WTC11 (cell line): ENCODE measurements around the gene ZNF688. TPM values are rescaled to one million over a fixed set of nuclear protein-coding genes. Genes with fewer than 3 reads are reported as not detected.
"Not testable (repeated sequence)": the region's sequence is repeated elsewhere in the genome, so short reads cannot be mapped to it uniquely, and the experiment has no call there.

ENCODE experiments used
- ATAC-seq: fragments of 200-7000 bp; cut with Tn5 transposase; 2 replicates; pipeline ENCODE4 v1.10.0; 2021; ENCODE audit warnings: mild to moderate bottlenecking, moderate library complexity
- CTCF ChIA-PET: fragments of 300-600 bp; sonication (Branson Sonifier 250); formaldehyde crosslinking; loops from one replicate; lab custom pipeline; 2021; ENCODE audit warnings: antibody characterized with exemption; lab: Charles Lee
- POLR2A ChIA-PET: fragments of 350-600 bp; sonication (Branson Sonifier 250); formaldehyde crosslinking; loops from one replicate; lab custom pipeline; 2021; ENCODE audit warnings: antibody characterized with exemption; lab: Charles Lee
- DNase-seq: peaks from one replicate; pipeline ENCODE4 v3.0.0; 2021; ENCODE audit warnings: low spot score
- H3K27ac Mint-ChIP-seq: 2 replicates; pipeline ENCODE4 v1.8.0; 2021; ENCODE audit warnings: mixed read lengths
- H3K27me3 Mint-ChIP-seq: 2 replicates; pipeline ENCODE4 v1.8.0; 2021; ENCODE audit warnings: low read depth, mild to moderate bottlenecking, moderate library complexity, mixed read lengths
- H3K36me3 Mint-ChIP-seq: 2 replicates; pipeline ENCODE4 v1.8.0; 2021; ENCODE audit warnings: mixed read lengths
- H3K4me1 Mint-ChIP-seq: 2 replicates; pipeline ENCODE4 v1.8.0; 2022; ENCODE audit warnings: mixed read lengths
- H3K4me3 Mint-ChIP-seq: 2 replicates; pipeline ENCODE4 v1.8.0; 2021; ENCODE audit warnings: mild to moderate bottlenecking, moderate library complexity, mixed read lengths
- H3K9me3 Mint-ChIP-seq: 2 replicates; pipeline ENCODE4 v1.8.0; 2021; ENCODE audit warnings: mixed read lengths
- ARID4B ChIP-seq: sonication (generic); formaldehyde crosslinking; IDR thresholded peaks from 2 replicates; pipeline ENCODE4 v1.8.0; 2023; ENCODE audit warnings: missing genetic modification reagents, mild to moderate bottlenecking, borderline replicate concordance
- CTCF ChIP-seq: fragments of 200-600 bp; IDR thresholded peaks from 2 replicates; pipeline ENCODE4 v1.8.0; 2022; ENCODE audit warnings: antibody characterized with exemption
- ELF4 ChIP-seq: sonication (generic); formaldehyde crosslinking; IDR thresholded peaks from 2 replicates; pipeline ENCODE4 v1.8.1; 2022; ENCODE audit warnings: low read depth, mild to moderate bottlenecking, moderate library complexity, missing genetic modification reagents
- HMGA2 ChIP-seq: fragments of 250-450 bp; sonication (Bioruptor Pico); IDR thresholded peaks from 2 replicates; pipeline ENCODE4 v1.4.0; 2021; ENCODE audit warnings: mild to moderate bottlenecking, moderate library complexity
- NFE2L1 ChIP-seq: sonication (generic); formaldehyde crosslinking; IDR thresholded peaks from 2 replicates; pipeline ENCODE4 v1.8.1; 2023; ENCODE audit warnings: missing genetic modification reagents
- TEAD1 ChIP-seq: sonication (generic); formaldehyde crosslinking; IDR thresholded peaks from 2 replicates; pipeline ENCODE4 v1.8.0; 2022; ENCODE audit warnings: mild to moderate bottlenecking, missing genetic modification reagents
- total RNA-seq: library from RNA; stranded (reverse); gene quantifications from 3 replicates; pipeline ENCODE4 v1.2.3, GENCODE V29; 2021

ZNF688 gene
- total RNA-seq, 1 experiment from 2014 or later: 4.2 TPM

DNA sequence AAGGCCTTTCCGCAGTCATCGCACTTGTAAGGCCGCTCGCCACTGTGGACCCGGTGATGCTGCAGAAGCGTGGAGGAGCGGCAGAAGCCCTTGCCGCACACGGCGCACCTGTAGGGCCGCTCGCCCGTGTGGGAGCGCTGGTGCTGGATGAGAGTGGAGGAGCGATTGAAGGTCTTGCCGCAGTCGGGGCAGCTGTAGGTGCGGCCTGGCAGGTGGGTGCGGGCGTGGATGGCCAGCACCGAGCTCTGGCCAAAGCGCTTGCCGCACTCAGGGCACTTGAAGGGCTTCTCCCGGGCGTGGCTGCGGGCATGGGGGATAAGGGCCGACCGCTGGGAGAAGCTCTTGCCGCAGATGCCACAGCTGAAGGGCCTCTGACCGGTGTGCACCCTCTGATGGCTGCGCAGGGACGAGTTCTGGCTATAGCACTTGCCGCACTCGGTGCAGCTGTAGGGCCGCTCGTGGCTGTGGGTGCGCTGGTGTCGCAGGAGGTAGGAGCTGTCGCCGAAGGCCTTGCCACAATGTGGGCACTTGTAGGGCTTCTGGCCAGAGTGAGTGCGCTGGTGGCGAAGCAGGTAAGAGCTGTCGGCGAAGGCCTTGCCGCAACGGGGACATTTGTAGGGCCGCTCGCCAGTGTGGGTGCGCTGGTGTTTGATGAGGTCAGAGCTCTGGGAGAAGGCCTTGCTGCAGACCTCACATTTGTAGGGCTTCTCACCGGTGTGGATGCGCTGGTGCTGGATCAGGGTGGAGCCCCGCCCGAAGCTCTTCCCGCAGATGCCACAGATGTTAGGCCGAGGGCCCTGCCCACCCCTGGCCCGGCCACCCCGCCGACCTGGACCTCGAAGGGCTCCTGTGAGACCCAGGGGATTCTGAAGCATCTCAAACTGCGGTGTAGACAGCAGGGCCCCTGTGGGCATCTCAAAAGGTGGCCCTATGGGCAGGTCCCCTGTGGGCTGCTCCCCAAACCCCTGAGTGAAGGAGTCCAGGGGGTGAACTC, 46.6 kb downstream of the ZNF688 start:
- ATAC-seq: no peak
- ChIA-PET POLR2A (interaction anchor here (1.0 kb wide), 1 partner anchor 47 kb away, joined by 3 read pairs; the partner anchor contains the start of gene ZNF688), CTCF (interaction anchor here (1.0 to 2.2 kb wide), 3 partner anchors 11 to 95 kb away, joined by 3 to 12 read pairs (median 6); partner anchors contain the start of gene DCTPP1)
- no peaks in the 10 kb centered on the region for H3K9me3 Mint-ChIP-seq
- H3K4me1 Mint-ChIP-seq: peaks cover 16% of the 10 kb centered on the region
- DNase-seq: no peak
- peak overlapping the region; percentile 16; the same call in 1 of the 2 replicates for H3K4me3 Mint-ChIP-seq
- H3K27me3 Mint-ChIP-seq: no peaks in the 10 kb centered on the region
- TF ChIP-seq NFE2L1 (CRISPR knock-in tag): no peak
- no peak for TF ChIP-seq HMGA2 (CRISPR knock-in tag)
- TF ChIP-seq CTCF: no peak
- TF ChIP-seq ELF4 (CRISPR knock-in tag): no peak
- 0 out of 2 replicates have a peak, but pooled peaks have one; percentile 51 for TF ChIP-seq ARID4B
- no peak overlapping the region for H3K27ac Mint-ChIP-seq
- 0 out of 2 replicates have a peak, but pooled peaks cover 4% of the 10 kb centered on the region for H3K36me3 Mint-ChIP-seq

GRCh38 chr16:30523768-30524574, 47.5 kb downstream of the ZNF688 start:
- Mint-ChIP-seq H3K4me3 (no peak overlapping the region), H3K36me3 (0 out of 2 replicates have a peak, but pooled peaks cover 4% of the 10 kb centered on the region), H3K27me3 (peaks cover 3% of the 10 kb centered on the region), H3K4me1 (peaks cover 16% of the 10 kb centered on the region), H3K27ac (no peak overlapping the region), H3K9me3 (no peaks in the 10 kb centered on the region)
- no peak for DNase-seq
- POLR2A ChIA-PET: interaction anchor here (1.0 kb wide), 1 partner anchor 48 kb away, joined by 3 read pairs; the partner anchor contains the start of gene ZNF688
- ATAC-seq: no peak
- CTCF ChIA-PET: interaction anchor here (1.0 to 2.2 kb wide), 3 partner anchors 12 to 94 kb away, joined by 3 to 12 read pairs (median 6); partner anchors contain the start of gene DCTPP1
- TF ChIP-seq TEAD1 (CRISPR knock-in tag): no peak

GRCh38 chr16:30522702-30523463, 48.6 kb downstream of the ZNF688 start:
- not testable (repeated sequence) for DNase-seq, ATAC-seq, H3K9me3 Mint-ChIP-seq, H3K4me3 Mint-ChIP-seq, H3K36me3 Mint-ChIP-seq, H3K27me3 Mint-ChIP-seq, H3K4me1 Mint-ChIP-seq, H3K27ac Mint-ChIP-seq
- ChIA-PET CTCF (interaction anchor here (0.6 to 0.9 kb wide), 2 partner anchors 15 to 93 kb away, joined by 3 read pairs; partner anchors contain the start of gene DCTPP1), POLR2A (interaction anchor here (1.2 kb wide), 1 partner anchor 49 kb away, joined by 3 read pairs; the partner anchor contains the start of gene ZNF688)
